22Rv1 (cell line): ENCODE measurements around the gene BCO2.

Experiments used
- H3K27ac ChIP-seq: fragments of 450-650 bp; 2 replicates; pipeline ENCODE4 v1.5.1; 2017
- CTCF ChIP-seq: fragments of 450-650 bp; IDR thresholded peaks from 2 replicates; pipeline ENCODE4 v1.5.1; 2017; ENCODE audit warnings: mild to moderate bottlenecking
- ZFX ChIP-seq: fragments of 450-650 bp; IDR thresholded peaks from 2 replicates; pipeline ENCODE4 v1.6.1; 2017; ENCODE audit warnings: antibody characterized with exemption, borderline replicate concordance

BCO2 gene

DNA sequence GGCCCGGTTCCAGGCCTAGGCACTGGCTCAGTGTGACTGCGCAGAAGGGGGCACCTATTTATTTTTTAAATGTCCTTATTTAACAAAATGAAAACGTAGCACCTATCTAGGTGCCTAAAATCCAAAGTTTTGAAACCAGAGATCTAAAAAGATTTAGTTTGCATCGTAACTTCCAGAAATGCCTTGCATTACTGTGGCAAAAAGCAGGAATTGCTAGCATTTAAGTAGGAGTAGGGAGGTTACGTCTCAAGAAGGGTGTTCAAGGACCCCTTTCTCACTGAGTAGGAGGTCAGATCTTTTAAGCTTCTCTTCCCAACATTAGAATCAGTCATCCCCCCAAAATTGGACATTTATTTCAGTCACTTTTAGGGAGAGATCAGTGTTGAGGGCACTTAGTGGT lies 93.1 kb downstream of the BCO2 start:
- no peak overlapping the region for H3K27ac ChIP-seq
- TF ChIP-seq CTCF, result no peak
- no peak for TF ChIP-seq ZFX
